Measurements from ENCODE around the gene HGFAC.

The HGFAC gene

DNA sequence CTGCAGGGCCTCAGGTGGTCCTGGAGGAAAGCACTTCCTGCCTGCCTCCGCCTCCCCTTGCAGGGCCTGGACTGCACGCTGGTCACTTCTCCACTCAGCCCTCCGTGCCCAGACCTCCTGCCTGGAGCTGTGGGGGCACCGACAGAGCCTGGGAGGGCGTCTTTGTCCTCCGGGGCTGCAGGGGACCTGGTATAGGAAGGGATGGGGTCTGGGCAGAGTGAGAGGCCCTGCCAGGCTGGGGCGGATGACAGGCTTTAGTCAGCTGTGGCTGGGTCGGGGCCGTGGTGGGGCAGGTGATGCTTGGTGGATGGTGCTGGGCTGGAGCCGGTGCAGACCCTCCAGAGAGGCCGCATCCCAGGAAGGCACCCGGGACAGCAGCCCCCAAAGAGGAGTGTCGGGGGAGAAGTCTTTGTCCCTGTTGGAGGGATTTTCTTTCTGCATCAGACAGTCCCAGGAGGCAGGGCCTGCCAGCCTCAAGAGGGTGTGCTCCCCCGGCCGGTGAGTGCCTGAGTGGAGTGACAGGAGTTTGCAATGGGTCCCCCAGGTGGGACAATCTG, 22.7 kb downstream of the HGFAC start:
- DNase-seq, result no peak

DNA sequence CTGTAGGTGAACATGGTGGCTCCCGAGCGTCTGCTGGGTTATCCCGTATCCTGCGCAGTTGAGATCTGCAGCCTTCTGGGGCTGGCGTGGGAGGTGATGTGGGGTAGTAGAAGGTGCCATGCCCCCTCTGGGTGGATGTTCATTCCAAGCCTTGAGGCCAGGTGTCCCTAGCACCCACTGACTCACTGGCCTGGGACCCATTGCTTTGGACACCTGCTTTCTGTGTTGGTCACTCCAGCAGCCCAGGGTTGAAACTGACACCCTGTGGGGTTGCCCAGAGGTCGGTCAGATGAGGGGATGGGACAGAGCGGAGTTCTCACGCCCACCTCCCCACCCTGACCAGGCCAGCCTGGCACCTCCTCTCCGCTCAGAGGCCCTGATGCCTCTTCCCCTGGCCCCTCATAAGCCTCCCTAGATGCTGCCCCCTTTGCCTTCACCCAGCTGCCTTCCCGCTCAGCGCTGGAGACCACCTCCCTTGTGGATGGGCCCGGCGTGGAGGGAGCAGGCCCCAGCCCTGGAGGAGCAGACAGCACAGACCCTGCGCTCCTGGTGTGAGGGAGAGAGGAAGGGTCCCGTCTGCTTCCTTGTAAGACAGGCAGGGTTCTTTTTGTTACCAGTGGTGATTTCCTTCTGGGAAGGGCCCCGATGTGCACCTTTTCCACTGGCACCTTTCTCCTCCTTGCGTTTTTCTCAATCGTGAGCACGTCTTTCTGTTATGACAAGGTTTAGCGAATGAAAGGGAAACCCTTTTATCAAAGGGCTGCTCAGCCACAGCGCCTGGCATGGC, 23.3 kb downstream of the HGFAC start:
- no peak for DNase-seq

DNA sequence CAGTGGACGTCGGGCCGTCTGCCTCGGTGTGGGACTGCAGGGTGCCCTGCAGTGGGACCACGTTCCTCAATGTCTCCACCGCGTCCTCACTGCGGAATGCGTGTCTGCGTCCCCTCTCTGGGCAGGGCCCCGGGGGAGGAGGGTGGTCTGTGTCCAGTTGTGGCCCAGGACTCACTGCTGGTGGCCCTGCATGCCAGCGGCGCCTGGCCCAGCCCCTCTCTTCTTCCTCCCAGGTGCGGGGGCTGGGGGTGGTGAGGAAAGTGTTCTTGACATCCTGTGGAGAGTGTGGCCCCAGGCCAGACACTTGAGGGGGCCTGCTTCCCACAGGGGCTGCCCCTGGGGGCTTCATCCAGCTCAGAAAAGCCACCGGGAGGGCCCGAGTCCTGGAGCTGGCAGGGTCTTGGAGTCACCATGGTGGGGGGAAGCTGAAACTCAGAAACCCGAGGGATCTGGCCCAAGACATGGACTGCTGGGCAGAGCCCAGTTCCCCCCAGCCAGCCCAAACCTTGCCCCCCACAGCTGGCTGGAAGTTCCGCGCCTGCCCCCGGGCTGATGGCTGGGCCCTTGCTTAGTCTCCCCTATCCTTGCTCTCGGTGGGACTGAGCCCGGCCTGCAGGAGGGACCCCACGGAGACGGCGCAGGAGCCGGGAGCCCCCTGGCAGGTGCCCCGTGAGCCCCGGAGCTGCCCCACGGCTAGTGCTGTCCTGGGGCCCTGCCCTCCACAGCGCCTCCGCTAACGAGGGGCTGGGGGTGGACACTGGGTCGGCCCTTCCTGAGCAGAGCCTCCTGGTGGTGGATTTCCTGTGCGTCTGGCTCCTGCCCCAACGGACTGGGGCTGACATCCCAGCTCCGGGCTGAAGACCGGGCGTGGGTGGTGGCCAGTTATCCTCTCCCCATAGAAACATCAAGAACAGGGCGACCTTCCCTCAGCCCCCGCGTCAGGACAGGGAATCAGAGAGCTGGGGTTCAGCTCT, 24.2 kb downstream of the HGFAC start:
- DNase-seq, result no peak

DNA sequence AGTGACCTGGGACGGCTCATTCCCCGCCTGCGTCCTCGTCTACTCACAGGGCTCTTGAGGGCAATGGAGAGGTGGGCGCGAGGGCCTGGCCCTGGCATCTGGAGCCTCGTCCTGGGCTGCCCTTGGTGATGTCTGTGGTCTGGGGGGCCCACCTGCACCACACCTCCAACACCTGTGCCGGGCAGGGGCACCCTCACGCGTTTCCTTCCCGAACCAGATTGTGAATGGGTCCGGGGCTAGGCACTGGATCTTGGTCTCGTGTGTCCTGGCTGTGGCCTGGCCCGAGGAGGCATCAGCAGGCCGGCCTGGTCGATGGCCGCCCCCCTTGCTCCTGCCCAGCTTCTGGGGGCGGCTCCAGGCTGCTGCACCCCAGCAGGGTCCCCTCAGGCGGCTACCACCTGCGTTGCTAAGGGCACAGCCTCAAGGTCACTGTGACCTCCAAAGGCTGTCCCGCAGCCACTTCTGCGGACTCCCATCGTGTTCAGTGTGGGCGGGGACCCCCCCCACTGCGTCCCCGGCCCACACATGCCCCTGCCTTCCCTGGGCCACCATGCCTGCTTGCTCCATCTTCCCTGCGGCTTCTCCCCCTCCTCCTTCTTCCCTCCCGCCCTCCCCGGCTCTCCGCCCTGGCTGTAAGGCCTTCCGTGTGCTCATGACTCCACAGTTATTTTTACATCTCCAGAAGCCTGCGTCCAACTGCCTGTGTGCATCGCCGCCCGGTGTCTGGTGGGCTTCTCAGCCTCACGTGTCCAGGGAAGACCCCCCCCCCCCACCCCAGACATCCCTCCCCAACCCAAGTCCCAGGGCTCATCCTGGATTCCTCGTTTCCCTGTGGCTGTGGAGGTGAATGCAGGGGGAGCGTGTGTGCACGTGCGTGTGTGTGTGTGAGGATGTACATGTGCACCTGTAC, 25.2 kb downstream of the HGFAC start:
- no peak for DNase-seq

DNA sequence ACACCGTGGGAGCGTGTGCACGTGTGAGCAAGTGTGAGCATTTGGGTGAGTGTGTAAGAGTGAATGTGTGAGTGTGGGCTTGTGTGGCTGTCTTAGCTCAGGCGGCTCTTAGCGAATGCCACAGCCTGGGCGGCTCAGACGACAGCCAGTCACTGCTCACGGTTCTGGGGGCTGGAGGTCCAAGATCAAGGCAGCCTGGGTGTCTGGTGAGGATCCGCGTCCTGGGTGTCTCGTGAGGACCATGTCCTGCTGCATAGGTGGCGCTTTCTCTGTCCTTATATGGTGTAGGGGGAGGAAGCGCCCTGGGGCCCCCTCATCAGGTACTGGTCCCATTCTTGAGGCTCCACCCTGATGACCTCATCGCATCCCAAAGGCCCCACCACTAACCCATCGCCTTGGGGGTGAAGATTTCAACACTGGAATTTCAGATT, 25.8 kb downstream of the HGFAC start:
- DNase-seq, result no peak

DNA sequence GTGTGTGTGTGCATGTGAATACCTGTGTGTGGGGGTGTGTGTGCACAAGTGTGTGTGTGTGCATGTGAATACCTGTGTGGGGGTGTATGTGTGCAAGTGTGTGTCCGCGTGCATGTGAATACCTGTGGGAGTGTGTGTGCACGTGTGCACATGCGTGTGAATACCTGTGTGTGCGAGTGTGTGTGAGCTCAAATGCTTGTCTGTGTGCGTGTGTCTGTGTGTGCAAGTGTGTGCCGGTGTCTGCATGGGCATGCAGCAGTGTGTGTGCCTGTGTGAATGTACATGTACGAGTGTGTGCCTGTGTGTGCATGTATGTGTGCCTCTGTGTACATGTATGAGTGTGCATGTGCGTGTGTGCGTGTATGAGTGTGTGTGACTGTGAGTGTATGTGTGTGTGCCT, 26.4 kb downstream of the HGFAC start:
- DNase-seq, result no peak

DNA sequence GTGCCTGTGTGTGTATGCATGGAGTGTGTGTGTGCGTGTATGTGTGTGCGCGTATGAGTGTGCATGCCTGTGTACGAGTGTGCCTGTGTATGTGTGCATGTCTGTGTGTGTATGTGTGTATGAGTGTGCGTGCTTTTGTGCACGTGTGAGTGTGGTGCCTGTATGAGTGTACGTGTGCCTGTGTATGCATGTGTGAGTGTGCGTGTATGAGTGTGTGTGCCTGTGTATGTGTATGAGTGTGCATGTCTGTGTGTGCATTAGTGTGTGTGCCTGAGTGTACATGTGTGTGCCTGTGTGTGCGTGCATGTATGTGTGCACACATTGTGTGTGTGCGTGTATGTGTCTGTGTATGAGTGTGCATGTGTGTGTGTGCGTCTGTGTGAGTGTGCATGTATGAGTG, 27.0 kb downstream of the HGFAC start:
- no peak for DNase-seq

DNA sequence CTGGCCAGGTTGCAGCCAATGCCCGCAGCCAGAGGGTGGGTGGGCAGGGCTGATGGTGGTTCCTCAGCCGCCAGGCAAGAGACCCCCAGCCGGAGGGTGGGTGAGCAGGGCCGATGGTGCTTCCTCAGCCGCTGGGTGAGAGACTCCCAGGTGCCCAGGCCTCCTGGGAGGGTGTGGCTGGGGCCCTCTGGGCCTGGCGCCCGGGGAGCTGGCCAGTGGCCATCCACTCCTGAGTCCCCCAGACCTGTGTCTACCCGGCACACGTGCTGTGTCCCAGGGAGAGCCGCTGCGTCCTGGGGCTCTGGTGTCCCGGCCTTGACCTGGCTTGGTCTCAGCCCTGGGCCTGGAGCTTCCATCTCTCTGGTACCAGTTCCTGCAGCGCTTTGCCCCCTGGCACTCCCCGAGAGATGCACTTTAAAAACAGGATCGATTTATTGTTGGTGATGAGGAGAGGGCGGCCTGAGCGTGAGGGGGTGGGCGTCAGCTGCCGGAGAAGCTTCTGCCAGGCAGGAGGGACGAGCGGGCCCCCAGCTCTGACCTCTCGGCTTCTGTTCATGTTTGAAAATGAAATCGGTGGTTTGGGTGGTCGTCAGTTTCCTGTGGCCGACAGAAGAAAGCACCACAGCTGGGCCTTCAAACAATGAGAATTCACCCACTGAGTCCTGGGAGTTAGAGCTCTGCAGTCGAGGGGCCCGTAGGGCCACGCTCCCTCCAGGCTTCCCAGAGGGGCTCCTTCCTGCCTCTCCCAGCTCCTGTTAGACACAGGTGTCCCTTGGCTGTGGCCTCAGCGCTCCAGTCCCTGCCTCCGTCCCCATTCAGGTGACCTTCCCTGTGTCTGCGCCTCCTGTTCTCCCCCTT, 27.8 kb downstream of the HGFAC start:
- no peak for DNase-seq

DNA sequence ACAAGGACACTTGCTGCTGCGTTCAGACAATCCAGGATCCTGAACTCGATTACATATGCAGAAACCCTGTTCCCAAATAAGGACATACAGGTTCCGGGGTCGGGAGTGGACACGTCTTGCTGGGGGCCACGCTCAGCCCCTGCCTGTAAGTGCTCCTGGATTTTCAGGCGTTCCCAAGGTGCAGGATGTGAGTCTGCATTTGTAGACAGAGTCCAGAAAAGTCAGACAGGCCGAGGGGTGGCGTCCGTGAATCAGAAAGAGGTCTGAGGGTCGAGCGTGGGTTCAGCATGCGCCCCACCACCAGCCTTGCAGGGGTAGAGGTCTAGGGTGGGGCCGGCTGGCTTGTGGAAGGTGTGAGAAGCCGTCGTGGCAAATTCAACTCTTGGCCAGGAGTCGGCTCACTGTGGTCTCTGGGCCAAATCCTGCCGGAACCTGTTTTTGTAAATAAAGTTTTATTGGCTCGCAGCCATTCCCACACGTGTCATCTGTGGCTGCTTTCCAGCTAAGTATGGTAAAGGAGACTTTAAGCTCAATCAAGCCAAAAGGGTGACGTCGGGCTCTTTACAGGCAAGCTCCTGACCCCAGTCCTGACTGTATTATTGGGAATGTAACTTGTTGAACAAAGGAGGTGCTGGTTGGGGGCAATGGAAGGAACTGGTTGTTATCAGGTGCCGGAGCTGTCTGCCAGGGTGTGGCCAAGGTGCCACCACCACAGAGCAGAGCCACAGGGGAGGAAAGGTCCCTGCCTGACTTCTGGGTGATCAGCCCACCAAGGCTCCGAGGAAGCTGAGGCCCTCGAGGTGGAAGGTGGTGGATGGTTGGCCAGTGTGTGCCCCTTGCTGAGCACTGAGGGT, 28.7 kb downstream of the HGFAC start:
- DNase-seq, result peak; percentile 30

DNA sequence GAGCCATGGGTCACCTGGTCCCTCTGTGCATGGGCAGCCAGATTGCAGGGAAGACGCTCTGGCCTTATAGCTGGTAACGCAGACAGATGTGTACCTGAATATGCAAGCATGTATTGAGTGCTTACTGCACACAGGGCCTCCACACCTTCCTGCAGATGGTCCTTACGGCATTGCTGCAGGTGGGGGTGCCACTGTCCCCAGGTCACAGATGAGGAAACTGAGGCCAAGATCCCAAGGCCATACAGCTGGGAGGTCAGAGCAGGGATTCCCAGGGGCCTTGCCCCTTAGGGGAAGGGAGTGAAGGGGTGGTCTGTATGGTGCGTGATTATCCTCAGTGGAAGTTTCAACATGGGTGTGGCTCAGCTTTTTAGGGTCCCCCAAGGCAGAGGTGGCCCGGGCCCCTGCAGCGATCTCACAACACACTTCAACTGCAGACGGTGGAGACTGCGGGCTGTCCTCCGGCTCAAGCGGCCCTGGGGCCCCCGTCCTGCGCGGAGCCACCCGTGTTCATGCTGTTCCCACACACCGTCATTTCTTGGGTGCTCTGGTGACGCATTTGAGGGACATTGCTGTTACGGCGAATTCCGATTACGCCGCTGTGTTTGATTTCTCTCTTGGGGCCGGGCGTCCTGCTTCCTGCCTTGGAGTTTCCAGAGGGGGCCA, 29.5 kb downstream of the HGFAC start:
- no peak for DNase-seq

DNA sequence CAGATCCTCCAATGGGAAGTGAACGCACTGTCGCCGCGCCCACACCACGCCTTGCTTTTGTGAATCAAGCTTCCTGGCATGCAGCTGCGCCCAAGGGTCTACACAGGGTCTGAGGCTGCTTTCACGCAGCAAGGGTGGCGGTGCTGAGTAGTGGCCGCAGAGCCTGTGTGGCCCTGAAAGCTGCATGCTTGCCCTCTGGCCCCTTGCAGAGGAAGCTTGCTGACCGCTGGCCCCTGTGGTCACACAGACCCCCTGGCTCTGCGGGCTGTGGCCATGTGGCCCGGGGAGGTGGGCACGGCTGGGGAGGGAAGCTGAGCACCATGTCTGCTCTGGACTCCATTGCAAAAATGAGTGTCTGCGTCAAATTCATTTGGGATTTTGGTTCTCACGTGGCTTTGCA, 30.1 kb downstream of the HGFAC start:
- no peak for DNase-seq

DNA sequence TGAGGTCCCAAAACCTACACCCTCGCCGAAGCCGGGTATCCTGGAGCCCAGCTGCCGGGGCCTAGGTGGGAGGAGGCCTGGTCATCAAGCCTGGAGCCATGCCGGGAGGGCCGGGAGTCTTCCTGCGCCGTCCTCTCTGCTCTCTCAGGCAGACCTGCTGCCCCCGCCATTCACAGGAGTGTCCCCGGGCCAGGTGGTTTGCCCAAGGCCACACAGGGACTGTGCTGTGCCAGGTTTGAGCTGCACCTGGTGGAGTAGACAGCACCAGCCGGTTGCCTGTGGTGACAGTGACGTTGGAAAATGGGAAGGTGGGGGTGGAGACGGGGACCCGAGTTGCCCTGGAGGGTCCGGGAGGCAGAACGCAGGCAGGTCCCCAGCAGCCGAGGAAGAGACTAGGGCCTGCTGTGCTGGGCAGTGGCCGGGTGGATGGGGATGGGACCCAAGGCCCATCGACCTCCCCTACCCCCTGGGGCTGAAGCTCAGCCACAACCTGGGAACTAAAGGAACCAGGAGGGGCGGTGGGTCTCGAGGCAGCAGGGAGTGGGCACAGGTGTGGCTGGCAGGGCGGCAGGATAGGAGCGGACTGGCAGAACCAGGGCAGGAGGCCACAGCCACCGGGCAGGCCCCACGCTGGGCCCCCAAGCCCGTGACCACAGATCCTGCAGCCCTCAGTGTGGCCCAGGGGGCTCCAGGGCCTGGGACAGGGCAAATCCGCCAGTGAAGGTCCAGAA, 30.8 kb downstream of the HGFAC start:
- no peak for DNase-seq

DNA sequence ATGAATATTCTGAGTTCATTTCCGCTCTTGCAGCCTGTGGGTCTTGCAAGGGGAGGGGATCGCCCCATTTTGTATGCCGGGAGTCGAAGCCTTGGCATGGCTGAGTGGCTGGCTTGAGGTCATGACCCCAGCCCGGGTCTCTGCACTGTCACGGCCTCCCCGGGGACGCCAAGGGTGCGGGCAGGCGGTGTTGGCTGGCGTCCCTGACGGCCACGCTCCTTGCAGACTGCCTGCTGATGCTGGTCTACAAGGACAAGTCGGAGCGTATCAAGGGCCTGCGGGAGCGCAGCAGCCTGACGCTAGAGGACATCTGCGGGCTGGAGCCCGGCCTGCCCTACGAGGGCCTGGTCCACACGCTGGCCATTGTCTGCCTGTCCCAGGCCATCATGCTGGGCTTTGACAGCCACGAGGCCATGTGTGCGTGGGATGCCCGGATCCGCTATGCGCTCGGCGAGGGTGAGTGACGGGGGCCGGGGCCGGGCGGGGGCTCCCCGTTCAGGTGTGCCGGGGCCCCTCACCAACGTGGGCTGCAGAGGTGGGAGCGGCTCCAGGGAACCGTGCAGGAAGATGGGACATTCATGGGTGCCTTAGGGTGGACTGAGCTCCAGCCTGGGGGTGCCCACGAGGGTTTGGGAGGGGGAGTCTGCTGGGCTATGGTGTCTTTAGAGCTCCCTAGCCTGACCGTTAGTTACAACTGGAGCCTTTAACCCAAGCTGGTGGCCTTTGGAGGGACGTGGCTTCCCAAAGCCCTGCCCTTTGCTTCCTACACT, 31.6 kb downstream of the HGFAC start:
- no peak for DNase-seq

DNA sequence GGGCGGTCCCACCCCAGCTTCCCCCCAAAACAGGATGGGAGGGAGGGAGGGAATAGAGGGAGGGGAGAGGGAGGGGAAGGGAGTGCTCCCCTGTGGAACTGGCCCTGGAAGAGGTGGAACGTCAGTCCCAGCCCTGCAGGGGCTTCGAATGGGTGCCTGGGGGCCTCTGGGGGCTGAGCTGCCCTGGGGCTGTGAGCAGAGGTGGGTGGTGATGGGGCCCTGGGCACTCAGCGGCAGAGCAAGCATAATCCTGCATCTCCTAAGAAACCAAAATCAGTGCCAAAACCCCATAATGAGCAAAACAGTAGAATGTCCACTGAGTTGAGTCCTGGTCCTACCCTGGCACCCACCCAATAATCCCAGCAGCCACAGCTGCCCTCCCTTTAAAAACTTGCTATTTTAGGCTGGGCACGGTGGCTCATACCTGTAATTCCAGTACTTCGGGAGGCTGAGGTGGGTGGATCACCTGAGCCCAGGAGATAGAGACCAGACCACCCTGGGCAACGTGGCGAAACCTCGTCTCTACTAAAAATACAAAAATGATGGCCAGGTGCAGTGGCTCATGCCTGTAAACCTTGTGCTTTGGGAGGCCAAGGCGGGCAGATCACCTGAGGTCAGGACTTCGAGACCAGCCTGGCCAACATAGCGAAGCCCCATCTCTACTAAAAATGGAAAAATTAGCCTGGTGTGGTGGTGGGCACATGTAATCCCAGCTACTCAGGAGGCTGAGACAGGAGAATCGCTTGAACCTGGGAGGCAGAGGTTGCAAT, 32.4 kb downstream of the HGFAC start:
- DNase-seq, result no peak

DNA sequence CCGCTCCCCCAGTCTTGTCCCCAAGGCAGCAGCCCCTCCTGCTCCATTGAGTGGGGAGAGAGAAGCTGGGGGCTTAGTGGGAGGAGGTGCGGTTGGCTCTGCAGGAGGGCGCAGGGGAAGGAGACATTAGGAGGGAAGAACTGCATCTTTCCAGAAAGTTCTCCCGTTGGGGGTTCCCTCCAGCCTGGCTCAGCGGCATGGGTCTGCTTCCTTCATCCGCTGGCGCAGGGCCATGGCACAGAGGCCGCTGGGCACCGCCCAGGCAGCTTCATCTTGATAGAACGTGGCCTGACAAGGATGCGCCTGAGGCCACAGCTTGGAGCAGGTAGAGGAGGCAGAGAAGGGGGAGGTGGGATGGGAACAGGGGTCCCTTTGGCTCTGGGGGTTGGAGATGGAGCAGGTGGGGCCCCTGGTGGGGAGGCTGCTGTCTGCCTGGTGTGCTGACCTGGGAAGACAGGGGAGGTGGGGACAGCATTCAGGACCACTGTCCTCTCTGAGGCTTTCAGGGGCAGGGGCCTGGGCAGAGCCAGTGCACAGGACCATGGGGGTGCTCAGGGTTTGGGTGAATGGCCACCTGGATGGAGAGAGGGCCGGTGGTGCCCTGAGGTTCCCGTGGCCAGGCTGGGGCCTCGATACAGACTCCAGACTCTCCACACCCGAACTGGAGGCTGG, 33.4 kb downstream of the HGFAC start:
- no peak for DNase-seq

DNA sequence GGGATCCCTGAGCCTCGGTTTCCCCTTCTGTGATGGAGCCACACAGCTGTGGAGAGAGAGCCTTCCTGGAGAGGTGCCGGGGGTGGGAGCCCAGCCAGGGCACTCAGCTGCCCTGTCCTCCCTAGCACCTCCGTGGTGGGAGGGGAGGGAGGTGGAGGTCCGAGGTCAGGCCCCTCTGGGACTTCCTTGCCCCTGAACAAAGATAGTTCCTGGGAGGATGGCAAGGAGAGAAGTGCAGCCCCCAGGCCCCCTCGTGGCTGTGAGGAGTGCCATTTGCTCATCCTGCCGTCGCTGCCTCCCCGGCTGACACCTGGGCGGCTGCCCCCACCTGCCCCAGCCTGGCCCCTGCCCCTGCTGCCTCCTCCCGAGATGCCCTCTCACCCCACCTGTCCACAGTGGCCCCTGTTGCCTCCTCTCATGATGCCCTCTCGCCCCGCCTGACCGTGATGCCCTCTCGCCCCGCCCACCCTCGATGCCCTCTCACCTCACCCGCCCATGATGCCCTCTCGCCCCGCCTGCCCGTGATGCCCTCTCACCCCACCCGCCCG, 34.0 kb downstream of the HGFAC start:
- DNase-seq, result no peak

DNA sequence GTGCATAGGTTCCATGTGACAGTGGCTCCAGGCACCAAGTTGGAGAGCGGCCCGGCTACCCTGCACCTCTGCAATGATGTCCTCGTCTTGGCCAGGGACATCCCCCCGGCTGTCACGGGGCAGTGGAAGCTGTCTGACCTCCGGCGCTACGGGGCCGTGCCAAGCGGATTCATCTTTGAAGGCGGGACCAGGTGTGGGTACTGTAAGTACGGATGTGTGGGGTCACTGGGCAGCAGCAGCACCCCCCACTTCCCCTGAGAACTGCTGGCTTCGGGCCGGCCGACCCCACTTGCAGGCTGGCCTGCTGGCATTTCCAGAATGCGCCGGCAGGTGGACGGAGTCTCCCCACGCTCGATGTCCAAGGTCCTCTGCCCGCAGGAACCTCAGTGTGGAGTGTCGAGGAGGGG, 34.6 kb downstream of the HGFAC start:
- DNase-seq, result no peak
